IMR-90 (cell line): Measurements from ENCODE around the gene WNT11. TPM values are rescaled to one million over a fixed set of nuclear protein-coding genes. Genes with fewer than 3 reads are reported as not detected.

Experiments used
- ATAC-seq: fragments of 200-7000 bp; cut with Tn5 transposase; 2 replicates; pipeline ENCODE4 v1.9.1; 2020; ENCODE audit warnings: low read depth, mild to moderate bottlenecking, moderate library complexity
- BruUV-seq: library from RNA; stranded (reverse); fragments of 400-500 nt; replicated peaks from 2 replicates; lab custom pipeline; 2021; lab: Mats Ljungman, UMichigan
- CTCF ChIA-PET: fragments of 300-600 bp; formaldehyde crosslinking; extraction: SDS; loops from one replicate; lab custom pipeline; 2021; ENCODE audit warnings: antibody characterized with exemption; lab: Yijun Ruan, JAX
- POLR2A ChIA-PET: fragments of 300-600 bp; sonication (Branson Sonifier 250); formaldehyde crosslinking; loops from one replicate; lab custom pipeline; 2022; ENCODE audit warnings: antibody characterized with exemption; ENCODE audit not compliant: unreplicated experiment; lab: Charles Lee
- DNase-seq: peaks from one replicate; pipeline ENCODE4 v3.0.0; 2013
- H2AFZ ChIP-seq: replicated peaks from 2 replicates; pipeline ENCODE3; 2013; ENCODE audit warnings: low read length, mild to moderate bottlenecking; ENCODE audit not compliant: poor library complexity
- H2AK5ac ChIP-seq: 2 replicates; pipeline ENCODE4 v1.6.1; 2013; ENCODE audit warnings: low read depth, low read length, inconsistent platforms
- H2AK9ac ChIP-seq: replicated peaks from 2 replicates; pipeline ENCODE3; 2013; ENCODE audit warnings: mild to moderate bottlenecking, low read depth, low read length, moderate library complexity; ENCODE audit not compliant: poor library complexity
- H2BK120ac ChIP-seq: 2 replicates; pipeline ENCODE4 v1.6.1; 2013; ENCODE audit warnings: low read depth, low read length, inconsistent platforms
- H2BK15ac ChIP-seq: 3 replicates; pipeline ENCODE4 v1.6.1; 2013; ENCODE audit warnings: low read depth, low read length, inconsistent platforms
- H2BK20ac ChIP-seq: 2 replicates; pipeline ENCODE4 v1.6.1; 2013; ENCODE audit warnings: low read depth, mild to moderate bottlenecking, inconsistent platforms, low read length, moderate library complexity
- H2BK5ac ChIP-seq: 2 replicates; pipeline ENCODE4 v1.6.1; 2013; ENCODE audit warnings: mild to moderate bottlenecking, low read depth, low read length, inconsistent platforms; ENCODE audit not compliant: poor library complexity, severe bottlenecking
- H3K14ac ChIP-seq: replicated peaks from 2 replicates; pipeline ENCODE4 v1.6.1; 2013; ENCODE audit warnings: low read depth, low read length, inconsistent platforms
- H3K18ac ChIP-seq: 2 replicates; pipeline ENCODE4 v1.6.1; 2013; ENCODE audit warnings: low read depth, low read length, control low read depth
- H3K23ac ChIP-seq: 2 replicates; pipeline ENCODE4 v1.6.1; 2013; ENCODE audit warnings: low read depth, low read length, inconsistent platforms
- H3K27ac ChIP-seq: 2 replicates; pipeline ENCODE4 v1.5.1; 2013; ENCODE audit warnings: mild to moderate bottlenecking, control low read depth, low read length; ENCODE audit not compliant: insufficient read depth
- H3K27me3 ChIP-seq: 2 replicates; pipeline ENCODE4 v1.6.1; 2013; ENCODE audit warnings: low read length; ENCODE audit not compliant: control insufficient read depth, insufficient read depth
- H3K36me3 ChIP-seq: 2 replicates; pipeline ENCODE4 v1.6.1; 2013; ENCODE audit warnings: low read length, mixed read lengths; ENCODE audit not compliant: control insufficient read depth, insufficient read depth
- H3K4ac ChIP-seq: 2 replicates; pipeline ENCODE4 v1.6.1; 2013; ENCODE audit warnings: low read depth, low read length, inconsistent platforms
- H3K4me1 ChIP-seq: 2 replicates; pipeline ENCODE4 v1.6.1; 2013; ENCODE audit warnings: low read length, mixed read lengths; ENCODE audit not compliant: control insufficient read depth, insufficient read depth
- H3K4me2 ChIP-seq: 2 replicates; pipeline ENCODE4 v1.6.1; 2013; ENCODE audit warnings: low read depth, mild to moderate bottlenecking, control low read depth, low read length, moderate library complexity
- H3K4me3 ChIP-seq: 2 replicates; pipeline ENCODE4 v1.5.1; 2013; ENCODE audit warnings: low read depth, mild to moderate bottlenecking, control low read depth, low read length, moderate library complexity; ENCODE audit not compliant: insufficient read depth
- H3K56ac ChIP-seq: 2 replicates; pipeline ENCODE4 v1.6.1; 2013; ENCODE audit warnings: low read length, inconsistent platforms; ENCODE audit not compliant: insufficient read depth; ENCODE audit errors: extremely low read depth
- H3K79me1 ChIP-seq, 2 experiments: 2 replicates each; pipeline ENCODE4 v1.6.1; 2013; ENCODE audit warnings: low read length in 2 of 2, inconsistent platforms in 1 of 2, low read depth in 1 of 2
- H3K9ac ChIP-seq: 2 replicates; pipeline ENCODE4 v1.6.1; 2013; ENCODE audit warnings: low read depth, low read length, control low read depth
- H3K9me1 ChIP-seq: 2 replicates; pipeline ENCODE4 v1.6.1; 2013; ENCODE audit warnings: low read length, inconsistent platforms; ENCODE audit not compliant: insufficient read depth
- H3K9me3 ChIP-seq: 2 replicates; pipeline ENCODE4 v1.6.1; 2013; ENCODE audit warnings: low read length; ENCODE audit not compliant: control insufficient read depth, insufficient read depth
- H4K20me1 ChIP-seq: 2 replicates; pipeline ENCODE4 v1.6.1; 2013; ENCODE audit warnings: low read length, inconsistent platforms; ENCODE audit not compliant: insufficient read depth
- H4K5ac ChIP-seq: 2 replicates; pipeline ENCODE4 v1.6.1; 2013; ENCODE audit warnings: mild to moderate bottlenecking, low read depth, low read length, control low read depth
- H4K8ac ChIP-seq, 2 experiments: 2 replicates each; pipeline ENCODE4 v1.6.1; 2013; ENCODE audit warnings: low read depth in 2 of 2, low read length in 2 of 2, control low read depth in 1 of 2, inconsistent platforms in 1 of 2
- H4K91ac ChIP-seq: 2 replicates; pipeline ENCODE4 v1.6.1; 2013; ENCODE audit warnings: low read depth, low read length, inconsistent platforms; ENCODE audit not compliant: insufficient read depth
- BHLHE40 ChIP-seq: fragments of 150-350 bp; IDR thresholded peaks from 2 replicates; pipeline ENCODE4 v1.6.1; 2016; ENCODE audit warnings: mild to moderate bottlenecking, low read depth, low read length
- CHD1 ChIP-seq: IDR thresholded peaks from 2 replicates; pipeline ENCODE4 v1.6.1; 2012; ENCODE audit warnings: low read depth, low read length, improper control_type of control experiment
- CTCF ChIP-seq: conservative IDR thresholded peaks from 2 replicates; pipeline ENCODE4 v1.5.1; 2012; ENCODE audit warnings: mild to moderate bottlenecking, low read depth, low read length, improper control_type of control experiment
- ELK1 ChIP-seq: fragments of 150-350 bp; IDR thresholded peaks from 2 replicates; pipeline ENCODE4 v1.6.1; 2016; ENCODE audit warnings: low read depth, mild to moderate bottlenecking, low read length, moderate library complexity, borderline replicate concordance
- MAZ ChIP-seq: IDR thresholded peaks from 2 replicates; pipeline ENCODE4 v1.6.1; 2012; ENCODE audit warnings: low read depth, mild to moderate bottlenecking, low read length, improper control_type of control experiment, moderate library complexity, borderline replicate concordance
- RAD21 ChIP-seq: IDR thresholded peaks from 2 replicates; pipeline ENCODE4 v1.6.1; 2012; ENCODE audit warnings: low read length, improper control_type of control experiment
- RFX5 ChIP-seq: IDR thresholded peaks from 2 replicates; pipeline ENCODE4 v1.8.0; 2012; ENCODE audit warnings: low read depth, mild to moderate bottlenecking, low read length, moderate library complexity
- SMC3 ChIP-seq: fragments of 150-350 bp; IDR thresholded peaks from 2 replicates; pipeline ENCODE4 v1.6.1; 2016; ENCODE audit warnings: low read depth, mild to moderate bottlenecking, antibody characterized with exemption, low read length, moderate library complexity
- WGBS, 2 experiments: methylation state at CpG; one replicate each; pipeline versions ENCODE4 v1.1.5 to v1.1.7; 2013; ENCODE audit warnings: missing lambda C conversion rate in 2 of 2; ENCODE audit not compliant: insufficient read length in 1 of 2; ENCODE audit errors: extremely low coverage in 2 of 2; 5-methylcytosine and 5-hydroxymethylcytosine counted together
- dilution Hi-C: fragments of 300-500 bp; cut with HindIII; formaldehyde crosslinking; loops from one replicate; pipeline ENCODE4 v1.14.3; 2018; ENCODE audit warnings: low sequenced_read_pairs; ENCODE audit not compliant: unreplicated experiment
- in situ Hi-C: fragments of 300-500 bp; cut with MboI; formaldehyde crosslinking; loops from 3 replicates; pipeline ENCODE4 v1.14.3; 2019; ENCODE audit warnings: low sequenced_read_pairs, inconsistent platforms, mixed read lengths
- intact Hi-C: fragments of 100-400 bp; cut with micrococcal nuclease; formaldehyde crosslinking; loops from 2 replicates; pipeline ENCODE4 v1.10.0; 2022
- polyA plus RNA-seq, 3 experiments: library from polyadenylated mRNA; depleted of rRNA; stranded (reverse); fragments of >200 nt; gene quantifications; 2 replicates each; pipeline ENCODE4 v1.2.3, GENCODE V29; 2012; ENCODE audit warnings: low replicate concordance in 1 of 3
- total RNA-seq: library from RNA; depleted of rRNA; stranded (reverse); fragments of >200 nt; gene quantifications from 2 replicates; pipeline ENCODE4 v1.2.3, GENCODE V29; 2012

Gene WNT11
- total and polyA plus RNA-seq, 2 of the 4 experiments (the other 2 are of a cell fraction) = 0.10 TPM; not detected in 1

- no peak for TF ChIP-seq CTCF
- no peak for TF ChIP-seq BHLHE40
- TF ChIP-seq RFX5 = no peak
- TF ChIP-seq MAZ = no peak
- no peak for TF ChIP-seq CHD1
- TF ChIP-seq SMC3 = no peak
- TF ChIP-seq RAD21 = no peak
- TF ChIP-seq ELK1 = no peak
- no peak overlapping the region for H2AK5ac ChIP-seq
- no peak overlapping the region for H2AFZ ChIP-seq
- intact Hi-C loops = no loop called here
- H3K4me3 ChIP-seq = no peak overlapping the region
- no peak overlapping the region for H3K4me2 ChIP-seq
- H3K56ac ChIP-seq = no peak overlapping the region
- no peak overlapping the region for H2AK9ac ChIP-seq
- peaks cover 9% of the 10 kb centered on the region for H3K4me1 ChIP-seq
- no peaks in the 10 kb centered on the region for H3K36me3 ChIP-seq
- ATAC-seq (no peak), DNase-seq (no peak)
- H3K9me1 ChIP-seq = no peaks in the 10 kb centered on the region
- no peak overlapping the region for H2BK120ac ChIP-seq
- no peaks in the 10 kb centered on the region for H3K9me3 ChIP-seq
- H3K4ac ChIP-seq = no peak overlapping the region
- H3K79me1 ChIP-seq = no peaks in the 10 kb centered on the region
- H4K8ac ChIP-seq = no peak overlapping the region
- BruUV-seq = no TSS peak
- no peak overlapping the region for H3K9ac ChIP-seq
- no peak overlapping the region for H3K18ac ChIP-seq
- H3K27me3 ChIP-seq = peaks cover 69% of the 10 kb centered on the region
- no peak overlapping the region for H2BK15ac ChIP-seq
- CTCF ChIA-PET = no interaction called here
- in situ Hi-C loops = no loop called here
- no peak overlapping the region for H4K5ac ChIP-seq
- H3K27ac ChIP-seq = no peak overlapping the region
- dilution Hi-C loops = no loop called here
- H4K91ac ChIP-seq = no peak overlapping the region
- no peak overlapping the region for H2BK20ac ChIP-seq
- no peak overlapping the region for H3K23ac ChIP-seq
- WGBS, 2 experiments = 69% methylated on average over 5 of the region's 21 CpGs; no CpG with 5 or more reads in 1 of the 2 experiments
- no peak overlapping the region for H3K14ac ChIP-seq
- no peak overlapping the region for H2BK5ac ChIP-seq
- no peaks in the 10 kb centered on the region for H4K20me1 ChIP-seq
- POLR2A ChIA-PET = no interaction called here
Observed at GRCh38 chr11:76194872-76195668, 11.2 kb downstream of the WNT11 start.
